ENCODE measurements around the gene CRACDL.

GRCh38 chr2:98859323-98859722 is 76.7 kb downstream of the CRACDL start:
- TF ChIP-seq MAX (IDR thresholded peaks at IDR 0.05): no peak
- no peak for TF ChIP-seq EGR1 (IDR thresholded peaks at IDR 0.05)
- TF ChIP-seq TAF1 (IDR thresholded peaks at IDR 0.05; ENCODE audit: low read depth): no peak
- no peak for TF ChIP-seq EP300 (IDR thresholded peaks at IDR 0.05; ENCODE audit: borderline replicate concordance)
